Measurements from ENCODE around the gene SYNGR2.

DNA sequence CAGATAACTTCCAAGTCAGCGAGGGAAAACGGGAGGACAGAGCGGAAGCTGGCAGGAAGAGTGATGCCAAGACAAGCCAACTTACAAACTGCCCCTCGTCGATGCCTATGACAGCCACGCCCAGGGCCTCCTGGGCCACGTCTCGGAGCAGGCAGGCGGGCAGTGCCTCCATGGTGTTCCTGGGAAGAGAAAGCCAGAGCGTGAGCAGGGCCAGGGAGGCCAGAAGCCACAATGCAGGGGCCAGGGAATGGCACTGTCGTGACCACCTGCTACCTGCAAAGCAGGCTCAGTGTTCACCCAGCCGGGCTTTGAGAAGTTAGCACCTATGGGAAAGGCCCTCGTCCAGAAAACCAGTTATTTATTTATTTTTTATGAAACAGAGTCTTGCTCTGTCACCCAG is 14.1 kb downstream of the SYNGR2 start:
- TF ChIP-seq, protein P1, sequence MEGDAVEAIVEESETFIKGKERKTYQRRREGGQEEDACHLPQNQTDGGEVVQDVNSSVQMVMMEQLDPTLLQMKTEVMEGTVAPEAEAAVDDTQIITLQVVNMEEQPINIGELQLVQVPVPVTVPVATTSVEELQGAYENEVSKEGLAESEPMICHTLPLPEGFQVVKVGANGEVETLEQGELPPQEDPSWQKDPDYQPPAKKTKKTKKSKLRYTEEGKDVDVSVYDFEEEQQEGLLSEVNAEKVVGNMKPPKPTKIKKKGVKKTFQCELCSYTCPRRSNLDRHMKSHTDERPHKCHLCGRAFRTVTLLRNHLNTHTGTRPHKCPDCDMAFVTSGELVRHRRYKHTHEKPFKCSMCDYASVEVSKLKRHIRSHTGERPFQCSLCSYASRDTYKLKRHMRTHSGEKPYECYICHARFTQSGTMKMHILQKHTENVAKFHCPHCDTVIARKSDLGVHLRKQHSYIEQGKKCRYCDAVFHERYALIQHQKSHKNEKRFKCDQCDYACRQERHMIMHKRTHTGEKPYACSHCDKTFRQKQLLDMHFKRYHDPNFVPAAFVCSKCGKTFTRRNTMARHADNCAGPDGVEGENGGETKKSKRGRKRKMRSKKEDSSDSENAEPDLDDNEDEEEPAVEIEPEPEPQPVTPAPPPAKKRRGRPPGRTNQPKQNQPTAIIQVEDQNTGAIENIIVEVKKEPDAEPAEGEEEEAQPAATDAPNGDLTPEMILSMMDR (IDR thresholded peaks at IDR 0.05): no peak
- TF ChIP-seq POLR2A (IDR thresholded peaks at IDR 0.05; ENCODE audit: low read depth) (no peak), POLR2AphosphoS5 (IDR thresholded peaks at IDR 0.05) (no peak), EP300 (IDR thresholded peaks at IDR 0.05) (no peak)
